ENCODE results near the gene RSPH1. TPM values are rescaled to one million over a fixed set of nuclear protein-coding genes. Genes with fewer than 3 reads are reported as not detected.
A peak's percentile ranks its signal among the peaks of the same experiment; 100 is the strongest.

Gene RSPH1
- total RNA-seq, 3 donors from 2014 or later, result not detected

GRCh38 chr21:42513151-42513984, 17.3 kb upstream of the RSPH1 start, which contains the start of gene SLC37A1:
Gene SLC37A1, plus strand, starts transcription at chr21:42513852. Its CDS starts 4,603 bp downstream, at chr21:42518455.
- DNase-seq, result peak; percentile 26
- peak; percentile 82 to 86 for ATAC-seq

DNA sequence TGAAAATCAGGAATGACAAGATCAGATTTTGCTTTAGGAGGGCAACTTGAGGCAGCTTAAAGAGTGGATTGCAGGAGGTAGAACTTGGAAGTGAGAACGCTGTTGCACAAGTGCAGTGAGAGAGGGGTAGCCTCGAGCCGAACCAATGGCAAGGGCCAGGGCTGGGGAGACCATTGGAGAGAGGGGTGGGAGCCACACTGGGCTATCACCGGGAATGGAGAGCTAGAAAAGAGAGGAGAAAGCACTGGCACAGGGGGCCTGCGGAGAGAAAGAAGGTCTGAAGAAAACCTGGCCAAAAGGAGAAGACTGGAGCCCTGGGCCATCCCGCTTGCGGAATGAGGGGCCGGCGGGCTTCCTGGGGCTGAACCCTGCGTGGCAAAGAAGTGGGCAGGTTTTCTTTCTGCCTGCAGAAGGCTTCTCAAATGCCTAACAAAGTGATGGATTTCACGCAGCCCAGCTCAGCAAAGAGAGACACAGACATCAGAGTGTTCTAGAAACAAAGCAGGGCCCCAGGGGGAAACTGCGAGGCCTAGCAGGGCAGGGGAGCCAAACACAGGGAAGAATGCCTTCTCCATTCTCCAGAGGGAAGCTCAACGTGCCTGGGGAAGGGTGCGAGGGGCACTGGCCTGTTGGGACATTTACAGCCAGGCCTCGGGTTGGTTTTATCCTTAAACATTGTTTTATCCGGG, 16.5 kb upstream of the RSPH1 start:
- Mint-ChIP-seq H3K36me3 (ENCODE audit: insufficient read depth) (peaks cover 6% of the 10 kb centered on the region), H3K9me3 (no peaks in the 10 kb centered on the region), H3K4me1 (ENCODE audit: low read depth) (peaks cover 23% of the 10 kb centered on the region), H3K4me3 (peak overlapping the region; percentile 82), H3K27me3 (ENCODE audit: low read depth) (no peaks in the 10 kb centered on the region)
- DNase-seq, result no peak
- no peak for ATAC-seq

More at GRCh38 chr21:42513151-42513984, 17.3 kb upstream of the RSPH1 start, which contains the start of gene SLC37A1:
- H3K4me3 Mint-ChIP-seq, result peak within 1 kb of the TSS; percentile 84
- peaks cover 7% of the 10 kb centered on the region for H3K36me3 Mint-ChIP-seq (ENCODE audit: insufficient read depth)
- H3K4me1 Mint-ChIP-seq (ENCODE audit: low read depth), result peaks cover 23% of the 10 kb centered on the region
- no peaks in the 10 kb centered on the region for H3K9me3 Mint-ChIP-seq
- no peaks in the 10 kb centered on the region for H3K27me3 Mint-ChIP-seq (ENCODE audit: low read depth)

DNA sequence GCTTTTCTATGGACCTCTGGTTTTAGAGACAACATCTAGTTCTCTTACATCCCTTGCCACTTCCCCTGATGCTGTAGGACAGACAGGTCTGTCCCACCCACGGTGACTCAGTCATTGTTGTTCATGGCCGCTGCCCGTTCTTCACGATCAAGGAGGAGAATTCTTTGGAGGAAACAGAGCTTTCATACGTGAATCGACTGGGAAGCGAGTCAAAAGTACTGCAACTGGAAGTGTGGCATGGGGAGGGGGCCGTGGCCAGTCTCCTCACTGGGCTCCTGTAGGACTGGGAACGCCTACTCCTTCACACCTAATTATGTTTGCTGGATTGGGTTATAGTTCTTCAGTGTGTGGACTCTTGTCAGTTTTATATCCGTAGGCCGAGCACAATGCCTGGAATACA, 13.2 kb upstream of the RSPH1 start:
- Mint-ChIP-seq H3K36me3 (ENCODE audit: insufficient read depth) (no peaks in the 10 kb centered on the region), H3K9me3 (no peaks in the 10 kb centered on the region), H3K27me3 (ENCODE audit: low read depth) (no peaks in the 10 kb centered on the region), H3K4me1 (ENCODE audit: low read depth) (no peaks in the 10 kb centered on the region), H3K4me3 (no peak overlapping the region)
- ATAC-seq, result no peak
- DNase-seq, result no peak

DNA sequence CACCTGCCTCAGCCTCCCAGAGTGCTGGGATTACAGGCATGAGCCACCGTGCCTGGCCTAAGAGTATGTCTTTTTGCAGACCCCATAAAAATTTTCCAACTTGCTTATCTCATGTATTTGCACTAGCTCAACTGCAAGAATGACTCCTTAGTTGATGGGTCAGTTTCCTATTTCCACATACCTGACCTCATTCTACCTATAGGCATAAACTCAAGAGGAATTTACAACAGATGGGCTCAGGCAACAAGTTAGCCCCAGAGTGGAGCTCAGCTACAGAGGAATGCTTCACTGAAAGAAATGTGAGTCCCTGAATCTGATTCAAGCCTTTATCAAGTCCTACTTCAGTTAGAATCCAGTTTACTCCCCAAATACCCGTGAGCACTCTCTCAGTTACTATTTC, 12.3 kb upstream of the RSPH1 start:
- no peaks in the 10 kb centered on the region for H3K9me3 Mint-ChIP-seq
- H3K4me1 Mint-ChIP-seq (ENCODE audit: low read depth), result peaks cover 3% of the 10 kb centered on the region
- DNase-seq, result no peak
- no peak for ATAC-seq
- no peak overlapping the region for H3K4me3 Mint-ChIP-seq
- no peaks in the 10 kb centered on the region for H3K27me3 Mint-ChIP-seq (ENCODE audit: low read depth)
- H3K36me3 Mint-ChIP-seq (ENCODE audit: insufficient read depth), result no peaks in the 10 kb centered on the region

DNA sequence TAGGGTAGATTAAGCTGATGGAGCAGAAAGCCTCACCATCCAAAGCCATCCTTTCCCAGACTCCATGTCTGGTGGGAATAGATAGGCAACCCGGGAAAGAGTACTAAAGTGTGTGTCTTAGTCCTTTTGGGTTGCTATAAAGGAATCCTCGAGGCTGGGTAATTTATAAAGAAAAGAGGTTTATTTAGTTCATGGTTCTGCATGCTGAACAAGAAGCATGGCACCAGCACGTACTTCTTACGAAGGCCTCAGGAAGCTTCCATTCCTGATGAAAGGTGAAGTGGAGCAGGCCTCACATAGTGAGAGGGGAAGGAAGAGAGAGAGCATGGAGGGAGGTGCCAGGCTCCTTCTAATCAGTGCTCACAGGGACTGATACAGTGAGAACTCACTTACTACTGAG, 11.4 kb upstream of the RSPH1 start:
- H3K9me3 Mint-ChIP-seq, result no peaks in the 10 kb centered on the region
- no peak for DNase-seq
- H3K4me1 Mint-ChIP-seq (ENCODE audit: low read depth), result peaks cover 3% of the 10 kb centered on the region
- H3K27me3 Mint-ChIP-seq (ENCODE audit: low read depth), result no peaks in the 10 kb centered on the region
- no peak overlapping the region for H3K4me3 Mint-ChIP-seq
- no peaks in the 10 kb centered on the region for H3K36me3 Mint-ChIP-seq (ENCODE audit: insufficient read depth)
- ATAC-seq, result no peak

DNA sequence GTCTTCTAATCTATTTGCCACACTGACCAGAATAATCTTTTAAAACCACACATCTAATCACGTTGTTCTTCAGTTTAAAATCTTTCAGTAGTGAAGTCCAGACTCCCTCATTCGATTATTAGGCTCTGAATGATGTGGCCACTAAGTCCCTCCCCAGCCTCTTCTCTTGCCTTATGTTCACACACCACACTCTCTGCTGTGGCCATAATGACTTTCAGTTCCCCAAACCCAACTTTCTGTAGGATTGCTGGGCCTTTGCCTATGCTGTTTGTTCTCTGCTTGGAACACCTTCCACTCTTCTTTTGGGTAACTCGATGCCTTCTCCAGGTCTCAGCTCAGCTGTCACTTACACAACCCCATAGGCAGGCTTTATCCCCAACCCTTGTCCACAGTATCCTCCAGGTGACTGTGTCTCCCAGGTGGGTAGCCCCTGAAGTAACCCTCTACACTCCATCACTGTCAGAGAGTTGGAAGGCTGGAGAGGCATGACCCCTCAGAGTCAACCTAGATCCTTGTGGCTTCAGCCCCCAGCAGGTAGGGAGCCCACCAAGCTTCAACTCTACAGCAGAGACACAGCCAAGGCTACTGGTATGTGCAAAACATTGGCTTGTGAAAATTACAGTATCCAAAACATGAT, 9.2 kb upstream of the RSPH1 start:
- ATAC-seq, result no peak
- no peak for DNase-seq
- Mint-ChIP-seq H3K36me3 (ENCODE audit: insufficient read depth) (no peaks in the 10 kb centered on the region), H3K4me3 (no peak overlapping the region), H3K4me1 (ENCODE audit: low read depth) (peaks cover 3% of the 10 kb centered on the region), H3K9me3 (no peaks in the 10 kb centered on the region), H3K27me3 (ENCODE audit: low read depth) (no peaks in the 10 kb centered on the region)

DNA sequence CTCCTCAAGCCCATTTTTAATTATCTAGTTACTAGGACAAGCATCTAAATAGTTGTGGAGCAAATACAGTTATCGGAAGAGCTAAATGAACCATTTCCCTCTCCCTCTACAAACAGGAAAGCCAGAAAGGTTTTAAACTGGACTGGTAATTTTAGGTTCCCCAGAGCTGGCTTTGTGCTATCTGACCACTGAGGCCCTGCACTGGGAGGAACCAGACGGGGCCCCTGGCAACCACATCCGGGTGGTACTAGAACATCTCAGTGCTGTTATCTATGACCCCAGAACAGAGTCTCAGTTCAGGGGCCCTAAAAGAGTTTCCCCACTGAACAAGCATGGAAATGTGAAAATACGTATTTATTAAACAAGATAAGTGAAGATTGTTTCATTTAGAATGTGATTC, 7.7 kb upstream of the RSPH1 start:
- H3K4me1 Mint-ChIP-seq (ENCODE audit: low read depth), result peaks cover 3% of the 10 kb centered on the region
- no peaks in the 10 kb centered on the region for H3K36me3 Mint-ChIP-seq (ENCODE audit: insufficient read depth)
- no peaks in the 10 kb centered on the region for H3K27me3 Mint-ChIP-seq (ENCODE audit: low read depth)
- H3K4me3 Mint-ChIP-seq, result no peak overlapping the region
- no peaks in the 10 kb centered on the region for H3K9me3 Mint-ChIP-seq
- DNase-seq, result no peak
- no peak for ATAC-seq

- Mint-ChIP-seq H3K27me3 (ENCODE audit: low read depth) (no peaks in the 10 kb centered on the region), H3K4me3 (no peak overlapping the region), H3K9me3 (no peaks in the 10 kb centered on the region), H3K36me3 (ENCODE audit: insufficient read depth) (no peaks in the 10 kb centered on the region), H3K4me1 (ENCODE audit: low read depth) (peaks cover 12% of the 10 kb centered on the region)
- DNase-seq, result no peak
- no peak for ATAC-seq
Observed at GRCh38 chr21:42500736-42501135, 4.7 kb upstream of the RSPH1 start.

- Mint-ChIP-seq H3K27me3 (ENCODE audit: low read depth) (no peaks in the 10 kb centered on the region), H3K4me1 (ENCODE audit: low read depth) (peaks cover 15% of the 10 kb centered on the region), H3K9me3 (no peaks in the 10 kb centered on the region), H3K36me3 (ENCODE audit: insufficient read depth) (no peaks in the 10 kb centered on the region), H3K4me3 (no peak overlapping the region)
- ATAC-seq, result no peak
- no peak for DNase-seq
Observed at GRCh38 chr21:42500225-42500624, 4.2 kb upstream of the RSPH1 start.

- ATAC-seq, result no peak
- DNase-seq, result no peak
- Mint-ChIP-seq H3K4me3 (no peak overlapping the region), H3K9me3 (no peaks in the 10 kb centered on the region), H3K36me3 (ENCODE audit: insufficient read depth) (no peaks in the 10 kb centered on the region), H3K4me1 (ENCODE audit: low read depth) (peaks cover 15% of the 10 kb centered on the region), H3K27me3 (ENCODE audit: low read depth) (no peaks in the 10 kb centered on the region)
Observed at GRCh38 chr21:42499444-42500112, 3.6 kb upstream of the RSPH1 start.

- H3K36me3 Mint-ChIP-seq (ENCODE audit: insufficient read depth), result no peaks in the 10 kb centered on the region
- H3K4me1 Mint-ChIP-seq (ENCODE audit: low read depth), result peaks cover 13% of the 10 kb centered on the region
- DNase-seq (no peak), ATAC-seq (no peak)
- no peak overlapping the region for H3K4me3 Mint-ChIP-seq
- no peaks in the 10 kb centered on the region for H3K27me3 Mint-ChIP-seq (ENCODE audit: low read depth)
- H3K9me3 Mint-ChIP-seq, result no peaks in the 10 kb centered on the region
Observed at GRCh38 chr21:42498012-42498411, 2.0 kb upstream of the RSPH1 start.

DNA sequence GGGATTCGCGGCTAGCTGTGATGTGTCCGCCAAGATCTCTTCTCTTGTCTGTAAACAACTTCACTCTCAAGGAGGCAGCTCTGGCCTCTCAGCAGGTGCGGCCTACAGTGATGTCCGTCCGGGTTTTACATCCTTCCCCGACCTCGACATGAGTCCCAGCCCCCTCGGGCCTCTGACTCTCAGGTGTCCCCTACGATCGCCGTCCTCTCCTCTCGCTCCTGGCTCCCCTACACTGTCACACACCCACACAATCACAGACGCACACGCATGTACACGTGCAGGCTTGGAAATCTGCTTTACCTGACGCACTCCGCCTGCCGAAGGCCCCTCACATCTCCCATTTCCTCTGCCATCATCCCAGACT, 797 bp upstream of the RSPH1 start:
- ATAC-seq (no peak), DNase-seq (no peak)
- peak overlapping the region; percentile 89 for H3K4me3 Mint-ChIP-seq
- H3K4me1 Mint-ChIP-seq (ENCODE audit: low read depth), result peaks cover 13% of the 10 kb centered on the region
- no peaks in the 10 kb centered on the region for H3K9me3 Mint-ChIP-seq
- no peaks in the 10 kb centered on the region for H3K27me3 Mint-ChIP-seq (ENCODE audit: low read depth)
- H3K36me3 Mint-ChIP-seq (ENCODE audit: insufficient read depth), result no peaks in the 10 kb centered on the region

DNA sequence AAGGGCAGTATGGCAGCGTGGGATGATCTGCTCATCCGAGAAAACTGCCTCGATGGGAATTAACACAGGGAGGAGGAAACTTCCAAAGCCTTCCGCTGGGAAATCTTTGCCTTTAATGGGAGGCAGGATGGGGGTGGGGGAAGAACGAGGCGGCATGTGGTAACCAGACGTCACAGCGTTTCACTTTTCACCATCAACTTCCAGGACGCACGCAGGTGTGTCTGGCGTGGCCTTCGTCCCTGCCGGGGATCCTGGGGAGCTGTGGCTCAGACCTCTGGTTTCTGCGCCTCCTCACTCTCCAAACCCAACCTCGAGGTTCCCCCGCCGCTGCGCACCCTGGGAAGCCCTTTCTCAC, 282 bp downstream of the RSPH1 start:
- Mint-ChIP-seq H3K4me1 (ENCODE audit: low read depth) (peaks cover 13% of the 10 kb centered on the region), H3K4me3 (peak overlapping the region; percentile 89), H3K9me3 (no peaks in the 10 kb centered on the region), H3K36me3 (ENCODE audit: insufficient read depth) (no peaks in the 10 kb centered on the region), H3K27me3 (ENCODE audit: low read depth) (no peaks in the 10 kb centered on the region)
- DNase-seq (no peak), ATAC-seq (no peak)

DNA sequence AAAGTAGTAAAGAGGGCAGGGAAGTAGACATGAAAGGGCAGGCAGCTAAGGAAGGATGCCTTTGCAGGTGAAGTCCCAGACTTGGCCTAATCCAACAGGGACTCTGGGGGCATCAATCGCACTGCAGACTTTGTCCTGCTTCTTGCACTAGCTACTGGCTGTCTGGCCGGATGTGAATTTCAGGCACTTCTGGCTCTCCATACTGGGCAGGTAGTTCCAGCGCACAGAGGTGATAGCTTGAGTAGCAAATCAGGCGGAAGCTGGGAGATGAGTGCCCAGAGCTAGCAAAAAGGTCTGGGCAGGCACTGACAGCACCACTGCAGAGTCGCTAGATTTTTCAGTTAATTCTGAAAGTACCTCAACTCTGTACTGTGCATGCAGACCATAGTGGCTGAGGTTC, 997 bp downstream of the RSPH1 start:
- H3K9me3 Mint-ChIP-seq, result no peaks in the 10 kb centered on the region
- no peaks in the 10 kb centered on the region for H3K27me3 Mint-ChIP-seq (ENCODE audit: low read depth)
- H3K36me3 Mint-ChIP-seq (ENCODE audit: insufficient read depth), result no peaks in the 10 kb centered on the region
- H3K4me3 Mint-ChIP-seq, result no peak overlapping the region
- peaks cover 13% of the 10 kb centered on the region for H3K4me1 Mint-ChIP-seq (ENCODE audit: low read depth)
- no peak for DNase-seq
- ATAC-seq, result no peak

Measured in activated T-cell treated with anti-CD3 and anti-CD28 coated beads, Interleukin-2, amount 50 U/mL, for 4 hours (primary cell).